HEK293 (cell line): Measurements from ENCODE around the gene FXYD3.

Source experiments
- ELK4 ChIP-seq: IDR thresholded peaks from 2 replicates; pipeline ENCODE4 v1.6.1; 2011; ENCODE audit warnings: mild to moderate bottlenecking, low read depth, low read length, borderline replicate concordance
- GLIS2 ChIP-seq: fragments of 450-650 bp; formaldehyde crosslinking; IDR thresholded peaks from 2 replicates; pipeline ENCODE4 v1.5.1; 2016; ENCODE audit warnings: missing biosample characterization, missing genetic modification characterization
- IKZF3 ChIP-seq: fragments of 450-650 bp; IDR thresholded peaks from 2 replicates; pipeline ENCODE4 v1.5.0; 2018; ENCODE audit warnings: missing biosample characterization, mild to moderate bottlenecking, missing genetic modification characterization, moderate library complexity
- KLF16 ChIP-seq: fragments of 450-650 bp; formaldehyde crosslinking; IDR thresholded peaks from 2 replicates; pipeline ENCODE4 v1.5.1; 2017; ENCODE audit warnings: missing biosample characterization, missing genetic modification characterization
- PRDM10 ChIP-seq: fragments of 450-650 bp; formaldehyde crosslinking; IDR thresholded peaks from 2 replicates; pipeline ENCODE4 v1.5.1; 2016; ENCODE audit warnings: missing biosample characterization, missing genetic modification characterization
- SCRT2 ChIP-seq: fragments of 450-650 bp; formaldehyde crosslinking; IDR thresholded peaks from 2 replicates; pipeline ENCODE4 v1.5.1; 2016; ENCODE audit warnings: missing biosample characterization, missing genetic modification characterization
- SP3 ChIP-seq: fragments of 450-650 bp; formaldehyde crosslinking; IDR thresholded peaks from 2 replicates; pipeline ENCODE4 v1.5.1; 2016; ENCODE audit warnings: missing biosample characterization, missing genetic modification characterization
- YY1 ChIP-seq: fragments of 450-650 bp; formaldehyde crosslinking; IDR thresholded peaks from 2 replicates; pipeline ENCODE4 v1.5.1; 2018; ENCODE audit warnings: missing biosample characterization, missing genetic modification characterization
- YY2 ChIP-seq: fragments of 450-650 bp; formaldehyde crosslinking; IDR thresholded peaks from 2 replicates; pipeline ENCODE4 v1.5.1; 2016; ENCODE audit warnings: missing biosample characterization, missing genetic modification characterization
- ZBTB20 ChIP-seq: fragments of 450-650 bp; formaldehyde crosslinking; IDR thresholded peaks from 2 replicates; pipeline ENCODE4 v1.5.1; 2016; ENCODE audit warnings: missing biosample characterization, missing genetic modification characterization
- ZBTB21 ChIP-seq: fragments of 450-650 bp; formaldehyde crosslinking; IDR thresholded peaks from 2 replicates; pipeline ENCODE4 v1.5.1; 2017; ENCODE audit warnings: missing biosample characterization, missing genetic modification characterization
- ZBTB48 ChIP-seq: fragments of 450-650 bp; formaldehyde crosslinking; IDR thresholded peaks from 2 replicates; pipeline ENCODE4 v1.5.1; 2016; ENCODE audit warnings: missing biosample characterization, missing genetic modification characterization
- ZBTB7A ChIP-seq: fragments of 450-650 bp; formaldehyde crosslinking; IDR thresholded peaks from 2 replicates; pipeline ENCODE4 v1.5.1; 2016; ENCODE audit warnings: low read depth, missing biosample characterization, missing genetic modification characterization
- ZFHX2 ChIP-seq: fragments of 450-650 bp; formaldehyde crosslinking; conservative IDR thresholded peaks from 2 replicates; pipeline ENCODE4 v1.5.1; 2016; ENCODE audit warnings: missing biosample characterization, missing genetic modification characterization
- ZIC2 ChIP-seq: fragments of 450-650 bp; formaldehyde crosslinking; IDR thresholded peaks from 2 replicates; pipeline ENCODE4 v1.5.1; 2016; ENCODE audit warnings: missing biosample characterization, missing genetic modification characterization
- ZNF24 ChIP-seq: fragments of 450-650 bp; formaldehyde crosslinking; IDR thresholded peaks from 2 replicates; pipeline ENCODE4 v1.5.1; 2016; ENCODE audit warnings: missing biosample characterization, missing genetic modification characterization
- ZNF433 ChIP-seq: fragments of 450-650 bp; formaldehyde crosslinking; IDR thresholded peaks from 2 replicates; pipeline ENCODE4 v1.5.1; 2016; ENCODE audit warnings: missing biosample characterization, missing genetic modification characterization, low read depth
- ZNF514 ChIP-seq: fragments of 450-650 bp; formaldehyde crosslinking; IDR thresholded peaks from 2 replicates; pipeline ENCODE4 v1.5.1; 2016; ENCODE audit warnings: missing biosample characterization, missing genetic modification characterization
- ZNF521 ChIP-seq: fragments of 450-650 bp; formaldehyde crosslinking; IDR thresholded peaks from 2 replicates; pipeline ENCODE4 v1.5.1; 2017; ENCODE audit warnings: missing biosample characterization, mild to moderate bottlenecking, missing genetic modification characterization
- ZNF548 ChIP-seq: fragments of 450-650 bp; formaldehyde crosslinking; IDR thresholded peaks from 2 replicates; pipeline ENCODE4 v1.5.1; 2016; ENCODE audit warnings: missing biosample characterization, missing genetic modification characterization
- ZNF670 ChIP-seq: fragments of 450-650 bp; formaldehyde crosslinking; IDR thresholded peaks from 2 replicates; pipeline ENCODE4 v1.5.1; 2016; ENCODE audit warnings: missing biosample characterization, missing genetic modification characterization, low read depth
- ZNF692 ChIP-seq: fragments of 450-650 bp; formaldehyde crosslinking; IDR thresholded peaks from 2 replicates; pipeline ENCODE4 v1.5.1; 2016; ENCODE audit warnings: missing biosample characterization, missing genetic modification characterization
- TF ChIP-seq, protein P1 (sequence below): fragments of 450-650 bp; formaldehyde crosslinking; IDR thresholded peaks from 2 replicates; pipeline ENCODE4 v1.5.1; 2017; ENCODE audit warnings: missing biosample characterization, missing genetic modification characterization

Gene FXYD3

DNA sequence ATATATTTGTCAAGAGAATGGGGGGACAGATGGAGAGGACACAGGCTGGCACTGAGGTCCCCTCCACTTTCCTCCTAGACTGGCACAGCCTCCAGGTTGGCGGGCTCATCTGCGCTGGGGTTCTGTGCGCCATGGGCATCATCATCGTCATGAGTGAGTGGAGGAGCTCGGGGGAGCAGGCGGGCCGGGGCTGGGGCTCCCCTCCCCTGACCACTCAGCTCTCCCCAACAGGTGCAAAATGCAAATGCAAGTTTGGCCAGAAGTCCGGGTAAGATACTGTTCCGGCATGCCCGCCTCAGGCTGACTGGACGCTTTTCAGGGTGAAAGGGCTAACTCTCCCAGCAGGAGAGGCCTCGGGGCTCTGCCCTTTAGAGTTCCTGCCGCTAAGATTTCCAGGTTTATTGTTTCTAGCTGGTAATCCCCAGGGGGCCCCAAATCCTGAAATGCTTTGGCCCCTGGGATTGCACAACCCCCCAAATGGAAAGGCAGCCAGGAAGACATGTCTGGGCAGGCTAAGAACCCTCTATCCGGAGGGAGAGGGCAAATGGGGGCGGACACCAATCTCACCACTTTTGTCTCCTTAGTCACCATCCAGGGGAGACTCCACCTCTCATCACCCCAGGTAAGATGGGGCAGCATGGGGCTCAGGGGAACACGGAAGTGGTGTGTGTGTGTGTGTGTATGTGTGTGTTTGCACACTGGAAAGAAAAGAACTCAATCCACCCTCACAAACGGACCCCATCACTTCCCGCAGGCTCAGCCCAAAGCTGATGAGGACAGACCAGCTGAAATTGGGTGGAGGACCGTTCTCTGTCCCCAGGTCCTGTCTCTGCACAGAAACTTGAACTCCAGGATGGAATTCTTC lies 7.3 kb downstream of the FXYD3 start (continued):
- 0 out of 2 replicates have a peak, but pooled peaks have one; percentile 14 for TF ChIP-seq ZNF692 (tag by site-specific recombination)
- peak; percentile 15; the same call in 1 of the 2 replicates for TF ChIP-seq ZBTB48 (tag by site-specific recombination)
- TF ChIP-seq YY1 = peak; percentile 10; the same call in 1 of the 2 replicates
- 0 out of 2 replicates have a peak, but pooled peaks have one; percentile 13 for TF ChIP-seq YY2 (tag by site-specific recombination)
- TF ChIP-seq ZFHX2 (tag by site-specific recombination) = peak; percentile 43
- peak; percentile 32; the same call in 1 of the 2 replicates for TF ChIP-seq ZBTB21 (tag by site-specific recombination)
- no peak for TF ChIP-seq ZNF670 (tag by site-specific recombination)
- TF ChIP-seq, protein P1, sequence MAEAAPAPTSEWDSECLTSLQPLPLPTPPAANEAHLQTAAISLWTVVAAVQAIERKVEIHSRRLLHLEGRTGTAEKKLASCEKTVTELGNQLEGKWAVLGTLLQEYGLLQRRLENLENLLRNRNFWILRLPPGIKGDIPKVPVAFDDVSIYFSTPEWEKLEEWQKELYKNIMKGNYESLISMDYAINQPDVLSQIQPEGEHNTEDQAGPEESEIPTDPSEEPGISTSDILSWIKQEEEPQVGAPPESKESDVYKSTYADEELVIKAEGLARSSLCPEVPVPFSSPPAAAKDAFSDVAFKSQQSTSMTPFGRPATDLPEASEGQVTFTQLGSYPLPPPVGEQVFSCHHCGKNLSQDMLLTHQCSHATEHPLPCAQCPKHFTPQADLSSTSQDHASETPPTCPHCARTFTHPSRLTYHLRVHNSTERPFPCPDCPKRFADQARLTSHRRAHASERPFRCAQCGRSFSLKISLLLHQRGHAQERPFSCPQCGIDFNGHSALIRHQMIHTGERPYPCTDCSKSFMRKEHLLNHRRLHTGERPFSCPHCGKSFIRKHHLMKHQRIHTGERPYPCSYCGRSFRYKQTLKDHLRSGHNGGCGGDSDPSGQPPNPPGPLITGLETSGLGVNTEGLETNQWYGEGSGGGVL (tag by site-specific recombination) = peak; percentile 74
- TF ChIP-seq ZBTB7A (tag by site-specific recombination) = no peak
- no peak for TF ChIP-seq ZNF521 (tag by site-specific recombination)
- no peak for TF ChIP-seq KLF16 (tag by site-specific recombination)
- TF ChIP-seq ELK4 = no peak
- TF ChIP-seq SP3 (tag by site-specific recombination) = 0 out of 2 replicates have a peak, but pooled peaks have one; percentile 15
- peak; percentile 17; the same call in 1 of the 2 replicates for TF ChIP-seq GLIS2 (tag by site-specific recombination)
- peak; percentile 61; the same call in 1 of the 2 replicates for TF ChIP-seq ZNF24 (tag by site-specific recombination)
- peak; percentile 15; the same call in 1 of the 2 replicates for TF ChIP-seq ZNF514 (tag by site-specific recombination)
- TF ChIP-seq IKZF3 (tag by site-specific recombination) = 0 out of 2 replicates have a peak, but pooled peaks have one; percentile 15
- TF ChIP-seq ZNF433 (tag by site-specific recombination) = 0 out of 2 replicates have a peak, but pooled peaks have one; percentile 11
- TF ChIP-seq ZBTB20 (tag by site-specific recombination) = 0 out of 2 replicates have a peak, but pooled peaks have one; percentile 35
- peak; percentile 88 for TF ChIP-seq PRDM10 (tag by site-specific recombination)
- TF ChIP-seq ZIC2 (tag by site-specific recombination) = peak; percentile 97
- peak; percentile 69 for TF ChIP-seq SCRT2 (tag by site-specific recombination)
- 0 out of 2 replicates have a peak, but pooled peaks have one; percentile 31 for TF ChIP-seq ZNF548
